H1 (cell line): ENCODE data around the gene UBB. TPM values are rescaled to one million over a fixed set of nuclear protein-coding genes. Genes with fewer than 3 reads are reported as not detected.

ENCODE experiments used
- CBX5 ChIP-seq: fragments of 300-800, 300-1000 bp; sonication (generic); IDR thresholded peaks from 2 replicates; pipeline ENCODE4 v1.7.1; 2016; ENCODE audit warnings: antibody characterized with exemption, low read length, low read depth
- SP4 ChIP-seq: IDR thresholded peaks from 2 replicates; pipeline ENCODE4 v1.6.1; 2012; ENCODE audit warnings: low read length, inconsistent platforms
- polyA plus RNA-seq, 7 experiments: library from polyadenylated mRNA; depleted of rRNA in 3 of 7; stranded (reverse) in 5 of 7; unstranded in 2 of 7; fragments of >200 nt in 5 of 7; fragments of 200-250 nt in 2 of 7; gene quantifications; 1 replicate in 5 of 7; 2 replicates in 1 of 7; 4 replicates in 1 of 7; pipeline versions ENCODE4 v1.2.1 to v1.2.3, GENCODE V29; 2011 to 2013; ENCODE audit warnings: missing spikeins in 2 of 7, mixed read lengths in 2 of 7
- total RNA-seq: library from RNA; stranded (reverse); fragmentation: NEBNext Ultra II Directional; extraction: Animal tissue kit (Norgen Biotek cat#: 25700); gene quantifications from 2 replicates; pipeline ENCODE4 v1.2.1, GENCODE V29; 2021

UBB gene
- total and polyA plus RNA-seq, 2 of the 8 experiments (the other 6 are each of a cell fraction or from before 2014, with no cell fraction given): 1,597 to 1,605 TPM

DNA sequence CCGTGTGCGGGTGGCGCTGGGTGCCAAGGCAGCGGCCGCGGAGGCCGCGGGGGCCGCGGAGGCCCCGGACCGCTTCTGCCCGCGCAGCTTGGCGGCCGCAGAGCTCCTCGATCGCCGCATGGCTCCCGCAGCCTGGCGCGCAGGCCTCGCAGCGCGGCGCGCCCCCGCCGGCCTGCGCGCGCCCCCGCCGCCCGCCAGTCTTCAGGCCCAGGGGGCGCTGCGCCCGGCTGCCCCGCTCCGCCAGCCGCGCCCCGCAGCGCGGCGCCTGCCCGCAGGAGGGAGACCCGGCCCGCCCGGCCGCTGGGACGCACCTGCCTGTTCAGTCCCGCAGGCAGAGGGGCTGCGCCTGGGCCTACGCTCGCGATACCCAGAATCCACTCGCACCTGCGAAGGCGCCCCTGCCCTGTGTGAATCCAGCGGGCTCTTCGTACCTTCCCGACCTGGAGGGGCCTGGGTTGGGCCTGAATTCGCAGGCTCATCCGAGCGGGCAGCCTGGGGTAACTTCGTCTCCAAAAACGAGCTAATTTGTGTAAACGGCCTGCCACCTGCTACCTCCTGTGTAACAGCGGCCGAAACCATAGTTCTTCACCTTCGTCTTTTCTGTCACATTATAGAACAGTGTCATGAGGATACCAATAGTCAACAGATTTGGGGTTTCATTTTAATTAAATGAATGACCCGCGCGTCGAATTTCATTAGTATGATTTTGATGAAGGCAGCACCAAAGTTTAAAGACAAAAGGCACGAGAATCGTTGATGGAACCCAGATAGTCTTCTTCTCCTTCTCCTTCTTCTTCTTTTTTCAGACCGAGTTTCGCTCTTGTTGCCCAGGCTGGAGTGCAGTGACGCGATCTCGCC lies 27.3 kb upstream of the UBB start, which contains the start of gene CENPV (continued):
- TF ChIP-seq SP4 (no peak), CBX5 (no peak)
